Upper lobe of right lung (tissue), 1 donor: ENCODE measurements around the gene EPN2. TPM values are rescaled to one million over a fixed set of nuclear protein-coding genes. Genes with fewer than 3 reads are reported as not detected.

Experiments
- ATAC-seq: fragments of 200-7000 bp; cut with Tn5 transposase; one replicate; pipeline ENCODE4 v1.9.1; 2020; ENCODE audit warnings: mild to moderate bottlenecking, moderate library complexity
- DNase-seq: peaks from one replicate; pipeline ENCODE4 v3.0.0-alpha.2; 2020
- H3K27ac ChIP-seq: fragments of 200-600 bp; one replicate; pipeline ENCODE4 v1.8.0; 2022
- H3K27me3 ChIP-seq: fragments of 200-600 bp; one replicate; pipeline ENCODE4 v1.8.0; 2022; ENCODE audit warnings: mild to moderate bottlenecking
- H3K36me3 ChIP-seq: fragments of 200-600 bp; one replicate; pipeline ENCODE4 v1.8.0; 2022
- H3K4me1 ChIP-seq: fragments of 200-600 bp; one replicate; pipeline ENCODE4 v1.8.0; 2022
- H3K4me3 ChIP-seq: fragments of 200-600 bp; one replicate; pipeline ENCODE4 v1.8.0; 2022; ENCODE audit warnings: mild to moderate bottlenecking
- H3K9me3 ChIP-seq: fragments of 200-600 bp; one replicate; pipeline ENCODE4 v1.8.0; 2022
- CTCF ChIP-seq: fragments of 200-600 bp; IDR thresholded peaks from one replicate; pipeline ENCODE4 v1.8.0; 2022; ENCODE audit warnings: antibody characterized with exemption
- intact Hi-C: fragments of 100-400 bp; cut with DNase I; formaldehyde crosslinking; loops from one replicate; pipeline ENCODE4 v1.11.0; 2022
- total RNA-seq: library from RNA; stranded (reverse); fragmentation: NEBNext Ultra II Directional; extraction: Animal tissue kit (Norgen Biotek cat#: 25700); gene quantifications from one replicate; pipeline ENCODE4 v1.2.1, GENCODE V29; 2021
- donor health status: DM: no; HTN: yes; CAD: no; lungs with severe emphysema.

The EPN2 gene
- total RNA-seq, 1 donor from 2014 or later: 54.5 TPM

- intact Hi-C loops: no loop called here
- H3K27me3 ChIP-seq: no peaks in the 10 kb centered on the region
- H3K9me3 ChIP-seq: no peaks in the 10 kb centered on the region
- no peaks in the 10 kb centered on the region for H3K36me3 ChIP-seq
- no peak overlapping the region for H3K4me3 ChIP-seq
- H3K27ac ChIP-seq: no peak overlapping the region
- peaks cover 6% of the 10 kb centered on the region for H3K4me1 ChIP-seq
- ATAC-seq: peak; percentile 2
- DNase-seq: peak; percentile 57
- TF ChIP-seq CTCF: peak; percentile 11
Measured at GRCh38 chr17:19336938-19337711, 100.0 kb downstream of the EPN2 start.

DNA sequence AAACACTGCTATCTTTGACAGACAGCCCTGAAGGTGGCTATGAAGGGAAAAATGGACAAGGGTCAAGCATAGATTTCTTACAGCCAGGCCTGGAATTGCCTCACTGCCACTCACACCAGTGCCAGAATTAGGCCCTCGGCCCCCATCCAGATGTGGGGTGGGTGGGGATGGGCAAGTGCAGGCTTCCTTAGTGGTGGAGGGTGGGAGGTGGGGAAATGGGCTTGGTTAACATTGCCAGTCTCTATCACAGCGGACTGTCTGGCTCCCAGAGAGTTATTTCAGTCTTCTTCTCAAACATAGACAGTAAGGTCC is 100.5 kb downstream of the EPN2 start:
- H3K9me3 ChIP-seq: no peaks in the 10 kb centered on the region
- intact Hi-C loops: no loop called here
- no peak for TF ChIP-seq CTCF
- no peaks in the 10 kb centered on the region for H3K36me3 ChIP-seq
- peaks cover 10% of the 10 kb centered on the region for H3K4me1 ChIP-seq
- H3K4me3 ChIP-seq: no peak overlapping the region
- DNase-seq: peak; percentile 48
- ATAC-seq: no peak
- H3K27ac ChIP-seq: no peak overlapping the region
- no peaks in the 10 kb centered on the region for H3K27me3 ChIP-seq

DNA sequence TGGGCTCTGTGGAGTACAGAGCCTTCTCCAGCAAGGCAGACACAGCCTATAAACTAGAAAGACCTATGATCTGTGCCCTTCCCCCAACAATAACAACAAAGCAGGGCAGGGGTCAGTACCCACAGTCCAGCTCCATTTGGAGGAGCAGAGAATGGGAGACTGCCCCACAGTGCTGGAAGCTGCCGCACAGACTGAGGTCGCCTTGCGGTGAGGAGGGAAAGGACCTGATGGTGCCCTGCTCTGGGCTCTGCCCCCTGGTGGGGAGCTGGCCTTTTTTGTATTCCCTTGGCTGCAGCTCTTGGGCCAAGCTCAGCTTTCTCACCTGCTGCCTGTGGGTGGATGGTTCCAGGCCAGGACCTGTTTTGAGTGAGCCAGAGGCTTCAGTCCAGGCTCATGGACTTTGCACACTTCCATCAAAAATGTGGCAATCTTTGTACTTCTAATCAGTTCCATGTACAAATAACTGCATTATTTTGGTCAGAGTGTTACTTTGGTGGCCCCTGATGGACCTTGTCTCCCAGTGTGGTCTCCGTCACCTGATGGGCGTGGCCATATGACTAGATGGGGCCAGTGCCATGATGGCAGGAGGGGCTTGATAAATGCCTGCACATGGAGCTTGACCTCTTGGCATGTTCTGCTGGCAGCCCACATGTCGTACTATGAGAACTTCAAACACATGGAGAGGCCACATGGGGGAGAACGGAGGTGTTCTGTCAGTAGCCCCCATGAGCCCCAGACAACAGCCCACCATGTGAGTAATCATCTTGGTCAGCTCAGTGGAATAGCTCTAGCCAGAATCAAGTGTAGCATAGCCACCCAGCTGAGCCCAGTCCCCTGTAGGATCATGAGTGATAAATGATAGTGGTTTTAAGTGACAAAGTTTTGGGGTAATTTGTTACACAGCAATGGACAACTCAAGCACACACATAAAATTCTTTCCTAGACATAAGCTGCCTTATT is 101.1 kb downstream of the EPN2 start:
- TF ChIP-seq CTCF: peak; percentile 70
- intact Hi-C loops: no loop called here
- H3K4me1 ChIP-seq: peaks cover 10% of the 10 kb centered on the region
- no peaks in the 10 kb centered on the region for H3K36me3 ChIP-seq
- no peak overlapping the region for H3K4me3 ChIP-seq
- DNase-seq (peak; percentile 84), ATAC-seq (peak; percentile 89)
- H3K27me3 ChIP-seq: no peaks in the 10 kb centered on the region
- H3K27ac ChIP-seq: no peak overlapping the region
- H3K9me3 ChIP-seq: no peaks in the 10 kb centered on the region

DNA sequence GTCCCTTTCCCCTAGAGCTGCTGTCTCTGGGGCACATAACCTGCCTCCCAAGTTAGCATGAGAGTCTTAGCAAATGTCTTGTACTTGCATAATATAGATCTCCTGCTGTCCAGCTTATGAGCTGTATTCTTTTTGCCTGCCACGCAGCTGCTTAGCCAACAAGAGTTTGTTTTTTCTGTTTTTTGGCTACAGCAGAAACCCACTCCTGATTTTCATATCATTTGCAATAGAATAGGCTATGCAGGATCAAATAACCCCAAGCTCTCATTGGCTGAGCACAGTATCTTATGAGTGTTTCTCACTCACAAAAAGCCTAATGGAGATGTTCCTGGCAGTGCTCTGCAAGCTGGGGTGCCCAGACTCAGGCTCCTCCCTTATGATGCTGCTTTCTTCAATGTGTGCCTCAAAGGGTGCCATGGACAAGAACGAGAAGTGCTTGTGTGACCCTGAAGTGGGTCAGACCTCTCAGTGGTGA is 102.2 kb downstream of the EPN2 start:
- H3K4me3 ChIP-seq: no peak overlapping the region
- no peaks in the 10 kb centered on the region for H3K27me3 ChIP-seq
- H3K9me3 ChIP-seq: no peaks in the 10 kb centered on the region
- intact Hi-C loops: no loop called here
- peaks cover 10% of the 10 kb centered on the region for H3K4me1 ChIP-seq
- TF ChIP-seq CTCF: no peak
- H3K27ac ChIP-seq: no peak overlapping the region
- ATAC-seq: no peak
- H3K36me3 ChIP-seq: no peaks in the 10 kb centered on the region
- peak; percentile 3 for DNase-seq

DNA sequence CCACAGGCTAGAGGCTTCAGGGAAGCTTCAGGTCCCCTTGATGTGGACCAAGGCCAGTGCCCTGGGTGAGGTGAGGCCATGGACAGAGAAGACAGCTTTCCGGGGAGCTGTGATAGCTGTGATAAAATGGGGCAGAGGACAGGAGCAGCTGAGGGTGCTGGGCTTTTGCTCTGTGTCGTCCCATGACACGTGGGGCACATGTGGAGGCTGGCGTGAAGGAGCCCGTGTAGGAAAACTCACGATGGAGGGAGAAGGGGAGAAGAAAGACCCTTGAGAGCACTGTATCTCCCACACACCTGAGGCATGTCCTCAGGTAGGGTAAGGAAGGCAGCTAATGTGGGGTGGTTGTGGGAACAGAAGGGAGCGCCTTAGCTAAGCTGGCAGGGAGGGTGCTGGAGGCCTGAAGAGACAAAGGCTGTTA is 104.1 kb downstream of the EPN2 start:
- peak; percentile 32 for DNase-seq
- Histone ChIP-seq H3K27me3 (no peaks in the 10 kb centered on the region), H3K4me3 (no peak overlapping the region), H3K9me3 (no peaks in the 10 kb centered on the region), H3K27ac (no peak overlapping the region), H3K4me1 (peaks cover 10% of the 10 kb centered on the region), H3K36me3 (no peaks in the 10 kb centered on the region)
- TF ChIP-seq CTCF: no peak
- no peak for ATAC-seq
- intact Hi-C loops: no loop called here
